AG09319 (cell line): ENCODE results near the gene ZNF529.

ENCODE experiments used
- DNase-seq: peaks from one replicate; pipeline ENCODE4 v3.0.0-alpha.2; 2010; ENCODE audit warnings: low read depth; ENCODE audit errors: extremely low read depth
- TF ChIP-seq, protein P1 (sequence below): IDR thresholded peaks from 2 replicates; pipeline ENCODE4 v1.5.1; 2011; ENCODE audit warnings: low read depth, mild to moderate bottlenecking, inconsistent platforms, low read length, moderate library complexity

Gene ZNF529

DNA sequence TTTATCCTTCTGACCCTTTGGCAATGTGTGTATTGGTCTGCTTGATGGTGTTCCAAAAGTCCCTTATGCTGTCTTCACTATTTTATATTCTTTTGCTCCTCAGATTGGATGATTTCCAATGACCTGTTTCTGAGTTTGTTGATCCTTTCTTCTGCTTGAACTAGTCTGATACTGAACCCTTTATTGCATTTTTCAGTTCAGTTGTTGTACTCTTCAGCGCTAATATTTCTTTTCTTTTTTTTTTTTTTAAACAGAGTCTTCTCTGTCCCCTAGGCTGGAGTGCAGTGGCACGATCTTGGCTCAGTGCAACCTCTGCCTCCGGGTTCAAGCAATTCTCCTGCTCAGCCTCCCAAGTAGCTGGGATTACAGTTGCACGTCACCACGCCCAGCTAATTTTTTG, 71.1 kb downstream of the ZNF529 start:
- DNase-seq: no peak
- TF ChIP-seq, protein P1, sequence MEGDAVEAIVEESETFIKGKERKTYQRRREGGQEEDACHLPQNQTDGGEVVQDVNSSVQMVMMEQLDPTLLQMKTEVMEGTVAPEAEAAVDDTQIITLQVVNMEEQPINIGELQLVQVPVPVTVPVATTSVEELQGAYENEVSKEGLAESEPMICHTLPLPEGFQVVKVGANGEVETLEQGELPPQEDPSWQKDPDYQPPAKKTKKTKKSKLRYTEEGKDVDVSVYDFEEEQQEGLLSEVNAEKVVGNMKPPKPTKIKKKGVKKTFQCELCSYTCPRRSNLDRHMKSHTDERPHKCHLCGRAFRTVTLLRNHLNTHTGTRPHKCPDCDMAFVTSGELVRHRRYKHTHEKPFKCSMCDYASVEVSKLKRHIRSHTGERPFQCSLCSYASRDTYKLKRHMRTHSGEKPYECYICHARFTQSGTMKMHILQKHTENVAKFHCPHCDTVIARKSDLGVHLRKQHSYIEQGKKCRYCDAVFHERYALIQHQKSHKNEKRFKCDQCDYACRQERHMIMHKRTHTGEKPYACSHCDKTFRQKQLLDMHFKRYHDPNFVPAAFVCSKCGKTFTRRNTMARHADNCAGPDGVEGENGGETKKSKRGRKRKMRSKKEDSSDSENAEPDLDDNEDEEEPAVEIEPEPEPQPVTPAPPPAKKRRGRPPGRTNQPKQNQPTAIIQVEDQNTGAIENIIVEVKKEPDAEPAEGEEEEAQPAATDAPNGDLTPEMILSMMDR: no peak

DNA sequence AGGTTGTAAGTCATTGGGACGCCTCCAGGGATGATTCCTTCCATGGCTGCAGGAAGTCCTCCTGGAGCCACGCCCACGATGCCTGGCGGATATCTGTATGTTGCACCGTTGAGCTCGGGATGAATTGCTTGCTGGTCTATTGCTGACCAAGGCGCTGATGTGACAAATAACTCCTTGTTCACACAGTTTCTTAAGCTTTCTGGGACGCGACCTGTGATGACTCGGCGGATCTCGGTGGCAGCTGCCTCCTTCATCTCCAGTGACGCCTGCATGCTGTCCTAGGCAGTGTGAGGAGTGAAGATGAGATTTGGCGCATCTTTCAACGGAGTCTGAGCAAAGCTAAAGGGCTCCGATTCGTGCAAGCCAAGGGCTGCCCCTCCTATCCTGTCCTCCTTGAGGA, 76.1 kb downstream of the ZNF529 start:
- TF ChIP-seq, protein P1: no peak
- no peak for DNase-seq
